GM19455 (cell line): ENCODE measurements around the gene GDF11.
A peak's percentile ranks its signal among the peaks of the same experiment; 100 is the strongest.
"Not testable (repeated sequence)": the region's sequence is repeated elsewhere in the genome, so short reads cannot be mapped to it uniquely, and the experiment has no call there.

Experiments used
- ATAC-seq: cut with Tn5 transposase; IDR thresholded peaks from one replicate; pipeline ENCODE4 v1.9.1; 2021; ENCODE audit not compliant: unreplicated experiment

GDF11 gene

DNA sequence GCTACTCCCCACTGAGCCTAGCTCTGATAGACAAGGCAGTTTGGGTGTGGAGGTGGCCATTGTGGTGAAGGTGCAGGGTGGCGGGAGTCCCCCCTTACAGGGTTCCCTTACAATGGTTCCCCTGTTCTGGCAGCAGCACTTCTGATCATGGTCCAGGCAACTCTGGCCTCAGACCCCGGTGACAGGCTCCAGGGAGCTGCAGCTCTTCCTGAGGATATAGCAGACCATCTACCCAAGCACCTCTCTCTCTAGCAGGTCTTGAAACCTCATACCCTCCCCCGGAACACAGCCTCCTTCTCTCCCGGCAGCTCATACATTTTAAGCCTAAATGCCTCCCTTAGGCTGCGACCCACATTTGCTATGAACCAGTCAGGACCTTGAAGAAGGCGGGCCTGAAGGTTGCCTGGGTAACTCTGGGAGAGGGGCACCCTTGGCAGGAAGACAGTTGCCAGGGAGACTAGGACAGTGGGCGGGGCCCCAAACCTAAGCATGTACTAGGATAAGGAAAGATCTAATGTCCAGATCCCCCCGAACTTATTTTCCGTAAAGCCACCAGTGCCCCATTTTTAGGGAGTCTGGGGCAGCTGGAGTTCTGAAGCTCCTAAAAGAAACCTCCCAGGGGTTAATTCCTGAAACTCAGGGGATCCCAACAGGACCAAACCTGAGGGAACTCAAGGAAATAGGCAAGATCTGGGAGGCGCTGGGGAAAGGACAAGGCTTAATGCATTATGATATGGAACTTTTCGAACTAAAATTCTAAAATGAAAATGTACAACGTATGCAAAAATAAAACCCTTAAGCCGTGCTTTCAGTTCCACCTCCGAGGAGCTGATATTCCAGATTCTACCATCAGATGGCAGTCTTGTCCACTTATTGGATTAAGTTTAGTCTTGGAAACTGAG is 4.5 kb upstream of the GDF11 start:
- ATAC-seq = peak; percentile 86

DNA sequence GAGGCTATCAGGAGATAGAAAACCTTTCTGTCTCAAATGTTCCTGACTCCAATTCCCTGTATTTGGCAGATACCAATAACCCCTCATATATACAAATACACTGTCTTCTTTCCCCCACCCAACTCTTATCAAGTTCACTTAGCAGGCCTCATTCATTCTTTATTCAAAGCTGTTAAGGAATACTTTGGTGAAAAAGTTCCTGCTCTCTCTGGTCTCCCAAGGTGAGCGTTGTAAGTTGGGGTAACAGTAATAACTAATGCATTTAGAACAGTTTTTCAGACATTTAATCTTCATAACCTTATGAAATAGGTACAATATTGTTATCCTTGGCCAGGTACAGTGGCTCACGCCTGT is 3.9 kb upstream of the GDF11 start:
- no peak for ATAC-seq

DNA sequence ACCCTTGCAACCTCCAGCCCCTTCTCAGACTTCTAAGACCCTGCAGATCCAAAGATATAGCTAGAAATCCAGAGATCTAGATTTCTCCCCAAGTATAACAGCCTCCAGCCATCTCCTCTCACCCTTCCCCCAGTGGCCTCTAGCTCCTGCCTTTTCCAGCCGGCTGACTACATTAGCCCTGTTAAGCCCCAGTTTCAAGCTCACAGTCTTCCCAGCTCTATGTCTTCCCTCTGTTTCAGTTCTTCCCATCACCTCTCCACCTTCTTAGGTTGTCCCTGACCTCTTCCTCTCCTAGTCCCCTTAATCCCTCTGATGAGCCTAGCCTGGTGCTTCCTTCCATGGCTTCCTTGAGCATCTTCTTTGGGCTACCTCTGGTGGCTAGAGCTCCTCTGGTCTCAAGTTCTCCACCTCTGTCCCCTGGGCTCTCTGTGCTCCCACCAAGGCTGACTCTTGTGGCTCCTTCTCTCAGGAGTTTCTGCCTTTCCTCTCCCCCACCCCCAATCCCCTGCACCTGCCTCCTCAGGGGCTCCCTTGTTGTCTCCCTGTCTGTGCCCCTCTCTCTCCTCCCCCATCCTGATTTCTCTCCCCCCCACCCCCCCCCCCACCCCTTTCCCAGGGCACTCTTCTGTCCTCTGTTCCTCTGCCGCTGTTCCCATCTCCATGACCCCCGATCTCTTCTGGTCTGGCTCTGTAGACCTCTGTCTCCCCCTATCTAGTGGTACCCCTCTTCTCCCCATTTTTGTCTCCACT is 816 bp upstream of the GDF11 start:
- no peak for ATAC-seq

DNA sequence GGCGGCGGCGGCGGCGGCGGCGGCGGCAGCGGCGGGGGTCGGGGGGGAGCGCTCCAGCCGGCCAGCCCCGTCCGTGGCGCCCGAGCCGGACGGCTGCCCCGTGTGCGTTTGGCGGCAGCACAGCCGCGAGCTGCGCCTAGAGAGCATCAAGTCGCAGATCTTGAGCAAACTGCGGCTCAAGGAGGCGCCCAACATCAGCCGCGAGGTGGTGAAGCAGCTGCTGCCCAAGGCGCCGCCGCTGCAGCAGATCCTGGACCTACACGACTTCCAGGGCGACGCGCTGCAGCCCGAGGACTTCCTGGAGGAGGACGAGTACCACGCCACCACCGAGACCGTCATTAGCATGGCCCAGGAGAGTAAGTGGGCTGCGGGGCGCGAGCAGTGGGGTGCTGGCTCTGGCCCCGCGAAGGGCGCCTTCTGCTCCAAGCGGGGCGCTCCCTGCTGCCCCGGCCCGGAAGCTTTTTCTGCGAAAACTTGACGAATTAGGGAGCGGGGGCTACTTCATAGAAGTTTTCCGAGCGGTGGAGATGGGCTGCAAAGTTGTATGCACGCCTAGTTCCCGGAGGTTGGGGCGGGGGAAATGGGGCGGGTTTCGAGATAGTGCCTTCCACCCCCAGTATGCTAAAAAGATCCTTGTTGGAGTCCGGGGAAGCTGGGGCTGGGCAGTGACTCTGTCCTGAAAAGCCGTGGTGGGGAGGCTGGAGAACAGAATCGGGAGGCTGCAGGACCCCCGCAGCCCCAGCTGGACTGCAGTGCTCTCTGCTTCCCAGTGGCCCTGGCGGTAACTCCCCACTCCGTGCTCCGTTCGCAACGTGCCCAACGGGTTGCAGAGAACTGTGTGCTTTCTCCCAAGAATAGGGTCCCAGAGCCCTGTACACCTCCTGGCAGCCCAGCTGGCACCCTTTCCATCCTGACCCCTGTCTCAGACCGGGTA is 751 bp downstream of the GDF11 start:
- peak; percentile 65 for ATAC-seq

DNA sequence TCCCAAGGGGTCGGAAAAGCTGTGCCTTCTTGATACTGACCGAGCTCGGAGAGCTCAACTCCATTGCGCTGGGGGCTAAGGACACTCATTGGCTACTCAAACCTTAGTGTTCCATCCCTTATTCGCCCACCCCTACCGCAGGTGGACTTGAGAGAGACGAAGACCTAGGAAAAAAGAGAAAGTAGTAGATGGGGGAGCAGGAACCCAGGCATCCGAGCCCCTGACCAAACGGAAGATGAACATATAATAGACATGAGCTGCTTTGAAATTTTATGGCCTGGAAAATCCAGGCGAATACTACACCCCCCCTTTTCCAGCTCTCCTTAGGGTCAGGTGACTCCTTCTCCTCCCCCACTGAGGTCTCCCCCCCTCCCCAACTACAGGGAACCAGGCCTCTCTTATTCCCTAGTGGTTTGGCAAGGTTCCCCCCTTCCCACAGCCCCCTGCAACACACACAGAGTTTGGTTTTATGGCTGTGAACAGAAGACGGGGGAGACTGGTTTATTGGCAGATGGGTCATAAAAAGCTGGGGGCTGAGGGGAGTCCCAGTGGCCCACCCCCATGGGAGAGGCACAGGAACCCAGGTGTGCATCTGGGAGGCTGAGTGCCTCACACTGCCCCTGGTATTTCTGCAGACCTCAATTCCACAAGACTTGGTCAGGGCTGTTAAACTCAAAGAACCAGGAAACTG is 1.6 kb downstream of the GDF11 start:
- no peak for ATAC-seq

DNA sequence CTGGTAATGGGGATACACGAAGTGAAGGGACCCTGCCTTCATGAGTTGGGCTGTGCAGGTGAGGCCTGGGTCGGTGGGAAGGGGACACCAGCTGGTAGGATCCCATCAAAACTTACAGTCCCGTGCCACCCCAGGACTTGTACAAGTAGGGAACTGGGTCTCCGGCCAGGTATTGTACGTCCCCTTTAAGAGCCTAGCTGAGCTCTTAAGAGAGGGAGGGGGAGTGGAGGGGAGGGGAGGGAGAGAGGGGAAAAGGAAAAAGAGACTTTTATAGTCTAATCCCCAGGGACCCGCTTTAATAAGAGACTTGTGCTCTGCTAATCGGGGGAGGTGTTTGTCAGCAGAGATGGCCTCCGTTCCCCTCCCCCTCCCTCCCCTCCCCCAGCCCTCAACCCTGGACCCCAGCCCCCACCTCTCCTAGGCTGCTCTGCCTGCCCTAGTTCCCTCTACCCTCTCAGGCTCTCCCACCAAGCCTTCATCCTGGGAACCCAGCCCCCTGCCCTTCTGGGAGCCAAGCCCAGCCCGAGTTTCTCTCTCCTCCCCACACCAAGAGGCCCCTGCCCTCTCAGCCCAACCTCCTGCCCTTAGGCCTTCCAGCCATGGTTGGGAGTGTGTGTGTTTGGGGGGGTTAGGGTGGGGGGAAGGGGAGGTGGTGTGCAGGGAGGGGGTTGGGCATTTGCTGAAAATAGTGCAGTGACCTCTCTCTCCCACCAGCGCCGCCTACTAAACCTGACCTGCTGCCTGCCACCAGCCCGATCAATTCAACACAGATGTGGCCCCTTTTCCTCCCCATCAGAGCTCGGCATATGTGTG is 2.6 kb downstream of the GDF11 start:
- no peak for ATAC-seq

DNA sequence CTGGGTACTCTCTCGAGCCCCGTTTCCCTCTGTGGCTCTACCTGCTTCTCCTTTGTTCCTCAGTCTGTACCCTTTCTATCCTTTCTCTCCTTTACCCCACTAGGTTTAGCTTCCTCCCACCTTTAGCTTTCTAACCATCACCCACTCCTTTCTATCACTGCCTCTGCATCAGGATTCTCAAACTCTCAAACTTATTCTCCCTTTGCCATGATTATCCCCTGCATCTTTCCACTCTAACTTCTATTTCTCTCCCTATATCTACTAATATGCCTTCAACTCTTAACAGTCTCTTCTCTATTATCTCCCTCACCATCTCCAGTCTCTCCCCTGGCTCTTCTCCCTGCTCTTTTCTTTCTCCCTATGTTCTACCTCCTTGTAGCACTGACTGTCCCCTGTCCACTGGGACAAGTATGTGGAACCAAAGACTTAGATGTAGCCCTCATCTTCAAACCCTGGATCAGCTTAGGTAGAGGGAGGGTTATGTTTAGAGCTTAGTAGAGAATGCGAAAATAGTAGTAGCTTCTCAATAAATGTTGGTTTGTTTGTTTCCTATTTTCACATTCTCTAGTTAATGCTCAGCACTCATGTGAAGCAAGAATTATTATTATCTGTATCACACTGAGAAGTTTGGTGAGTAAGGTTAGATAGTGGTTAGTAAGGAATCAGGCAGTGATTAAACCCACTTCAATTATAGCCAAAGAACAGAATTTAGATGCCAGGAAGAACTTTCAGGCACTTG is 3.4 kb downstream of the GDF11 start:
- no peak for ATAC-seq

DNA sequence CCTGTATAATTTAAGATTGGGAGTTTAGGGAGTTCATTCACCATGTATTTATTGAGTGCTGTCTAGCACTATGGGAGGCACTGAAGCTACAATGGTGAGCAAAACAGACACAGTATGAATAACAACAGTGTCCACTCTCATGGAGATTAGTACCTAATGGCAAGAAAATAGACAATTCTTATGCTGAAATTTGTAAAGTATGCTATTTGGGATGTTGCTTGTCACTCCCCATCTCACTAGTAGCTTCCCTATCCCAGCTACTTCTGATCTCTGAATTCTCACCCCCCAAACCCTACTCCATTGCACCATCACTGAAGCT is 4.0 kb downstream of the GDF11 start:
- ATAC-seq = no peak

DNA sequence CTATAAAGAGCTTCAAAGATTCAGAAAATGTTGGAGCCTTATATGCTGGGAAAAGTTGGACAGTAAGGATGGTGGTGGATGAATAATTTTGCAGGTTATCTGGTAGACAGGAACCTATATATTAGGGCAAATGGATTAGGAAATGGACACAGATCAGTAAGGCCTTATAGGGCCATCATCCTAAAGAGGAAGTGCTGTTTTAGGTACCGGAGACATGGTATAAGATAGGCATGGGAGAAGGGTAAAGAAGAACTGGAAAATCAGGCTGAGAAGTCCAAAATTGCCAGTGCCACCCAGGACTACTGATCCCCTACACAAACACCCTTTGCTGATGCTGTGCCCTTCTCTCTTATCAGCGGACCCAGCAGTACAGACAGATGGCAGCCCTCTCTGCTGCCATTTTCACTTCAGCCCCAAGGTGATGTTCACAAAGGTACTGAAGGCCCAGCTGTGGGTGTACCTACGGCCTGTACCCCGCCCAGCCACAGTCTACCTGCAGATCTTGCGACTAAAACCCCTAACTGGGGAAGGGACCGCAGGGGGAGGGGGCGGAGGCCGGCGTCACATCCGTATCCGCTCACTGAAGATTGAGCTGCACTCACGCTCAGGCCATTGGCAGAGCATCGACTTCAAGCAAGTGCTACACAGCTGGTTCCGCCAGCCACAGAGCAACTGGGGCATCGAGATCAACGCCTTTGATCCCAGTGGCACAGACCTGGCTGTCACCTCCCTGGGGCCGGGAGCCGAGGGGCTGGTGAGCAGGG is 5.5 kb downstream of the GDF11 start:
- ATAC-seq = no peak

DNA sequence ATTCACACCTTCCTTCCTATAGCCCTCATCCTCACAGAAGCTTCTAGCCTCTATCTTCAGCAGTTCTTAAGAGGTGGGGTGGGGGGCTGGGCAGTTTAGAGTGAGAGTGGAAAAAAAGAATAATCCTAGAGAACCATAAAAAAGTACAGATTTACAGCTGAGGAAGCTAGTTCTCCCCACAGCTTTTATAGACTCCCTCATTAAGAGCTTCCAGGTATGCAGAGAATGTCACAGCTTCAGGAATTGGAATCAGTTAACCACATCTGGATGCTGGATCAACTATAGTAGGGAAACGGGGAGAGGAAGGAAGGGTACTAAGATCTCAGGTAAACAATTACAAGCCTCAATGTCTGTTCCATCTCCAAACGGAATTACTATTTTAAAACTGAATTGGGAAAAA is 12.3 kb downstream of the GDF11 start:
- no peak for ATAC-seq

DNA sequence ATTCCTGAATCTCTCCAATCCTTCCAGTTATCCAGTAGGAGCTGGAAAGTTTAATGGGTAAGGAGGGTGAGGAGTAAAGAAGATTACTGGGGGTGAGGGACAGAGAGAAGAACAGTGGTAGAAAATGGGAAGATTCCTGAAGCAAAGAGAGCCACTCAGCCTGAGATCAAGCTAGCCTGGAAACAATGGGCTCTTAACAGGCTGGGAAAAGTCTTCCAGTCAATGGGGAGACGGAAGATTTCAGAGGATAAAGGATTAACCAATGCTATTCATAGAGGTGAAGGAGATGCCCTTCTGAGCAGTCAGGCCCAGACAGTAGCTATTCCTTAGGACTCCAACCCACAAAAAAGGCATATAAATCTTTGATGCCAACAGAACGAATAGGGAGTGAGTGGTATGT is 14.8 kb downstream of the GDF11 start:
- ATAC-seq = no peak

DNA sequence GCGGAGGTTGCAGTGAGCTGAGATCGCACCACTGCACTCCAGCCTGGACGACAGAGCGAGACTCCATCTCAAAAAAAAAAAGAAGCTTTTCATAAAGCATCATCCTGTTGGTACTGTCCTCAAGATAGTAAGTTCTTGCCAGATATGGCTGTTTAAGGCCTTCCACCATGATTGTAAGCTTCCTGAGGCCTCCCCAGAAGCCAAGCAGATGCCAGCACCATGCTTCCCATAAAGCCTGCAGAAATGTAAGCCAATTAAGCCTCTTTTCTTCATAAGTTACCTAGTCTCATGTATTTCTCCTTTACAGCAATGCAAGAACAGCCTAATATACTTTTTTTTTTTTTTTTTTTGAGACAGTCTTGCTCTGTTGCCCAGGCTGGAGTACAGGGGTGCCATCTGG is 15.7 kb downstream of the GDF11 start:
- not testable (repeated sequence) for ATAC-seq

DNA sequence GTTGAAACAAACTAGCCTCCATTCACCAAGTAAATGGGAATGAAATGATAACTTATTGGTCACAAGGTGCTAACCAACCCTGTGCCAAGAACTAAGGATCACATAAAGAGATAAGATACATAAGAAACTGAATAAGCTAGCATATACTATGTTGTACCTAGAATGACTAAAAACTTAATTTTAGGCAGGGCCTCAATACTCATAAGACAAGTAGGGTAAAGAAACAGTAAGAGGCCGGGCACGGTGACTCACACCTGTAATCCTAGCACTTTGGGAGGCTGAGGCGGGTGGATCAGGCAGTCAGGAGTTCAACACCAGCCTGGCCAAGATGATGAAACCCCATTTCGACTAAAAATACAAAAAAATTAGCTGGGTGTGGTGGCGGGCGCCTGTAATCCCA is 17.7 kb downstream of the GDF11 start:
- no peak for ATAC-seq

DNA sequence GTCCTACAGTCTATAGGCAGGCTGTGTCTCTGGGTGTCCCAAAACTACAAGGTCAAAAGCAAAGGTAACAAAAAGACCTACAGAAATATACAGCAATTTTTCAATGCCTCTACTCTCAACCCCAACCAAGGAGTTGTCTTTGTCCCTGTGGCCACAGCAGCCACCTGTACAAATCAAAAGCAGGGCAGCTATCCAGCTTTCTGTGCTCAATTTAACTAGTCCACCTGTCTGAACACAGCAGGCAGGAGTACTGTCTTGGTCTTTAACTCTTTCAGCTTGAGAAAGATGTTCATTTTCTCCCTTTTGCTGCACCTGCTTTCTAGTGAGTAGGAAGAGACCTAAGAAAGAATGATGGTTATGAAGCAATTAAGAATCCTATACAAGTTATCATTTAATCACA is 19.7 kb downstream of the GDF11 start:
- ATAC-seq = no peak

DNA sequence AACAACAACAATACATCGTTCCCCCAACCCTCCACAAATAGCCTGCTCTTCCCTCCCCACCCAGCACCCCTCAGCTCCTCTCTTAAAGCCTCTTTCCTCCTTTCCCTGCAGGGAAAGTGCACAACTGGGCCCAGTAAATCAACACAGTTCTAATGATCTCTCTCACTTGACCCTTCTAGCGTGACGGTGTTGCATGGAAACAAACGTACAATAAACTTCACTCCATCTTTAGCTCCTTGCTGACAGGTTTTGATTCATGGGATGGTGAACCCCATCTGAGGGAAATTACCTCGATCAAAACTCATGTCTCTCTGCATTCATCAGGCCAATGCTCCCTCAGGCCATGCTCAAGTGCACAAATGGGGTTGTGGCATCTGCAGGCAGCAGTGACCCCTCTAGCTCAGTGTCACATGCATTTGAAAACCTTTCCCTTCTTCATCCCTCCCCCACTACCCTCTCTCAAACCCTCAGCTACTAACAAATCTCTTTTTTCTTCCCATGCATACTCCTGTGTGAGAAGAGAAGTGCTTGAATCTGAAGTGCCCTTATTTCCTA is 22.9 kb downstream of the GDF11 start:
- ATAC-seq = no peak

DNA sequence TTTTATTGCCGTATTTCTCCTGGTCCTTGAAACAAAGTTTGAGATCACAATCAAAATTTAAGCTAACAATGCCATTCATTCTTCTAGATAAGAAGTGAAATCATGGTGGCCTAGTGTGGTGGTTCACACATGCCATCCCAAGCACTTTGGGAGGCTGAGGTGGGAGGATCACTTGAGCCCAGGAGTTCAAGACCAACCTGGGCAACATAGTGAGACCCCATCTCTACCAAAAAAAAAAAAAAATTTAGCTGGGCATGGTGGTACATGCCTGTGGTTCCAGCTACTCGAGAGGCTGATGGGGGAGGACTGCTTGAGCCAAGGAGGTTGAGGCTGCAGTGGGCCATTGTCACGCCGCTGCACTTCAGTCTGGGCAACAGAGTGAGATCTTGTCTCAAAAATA is 24.2 kb downstream of the GDF11 start:
- ATAC-seq = no peak

DNA sequence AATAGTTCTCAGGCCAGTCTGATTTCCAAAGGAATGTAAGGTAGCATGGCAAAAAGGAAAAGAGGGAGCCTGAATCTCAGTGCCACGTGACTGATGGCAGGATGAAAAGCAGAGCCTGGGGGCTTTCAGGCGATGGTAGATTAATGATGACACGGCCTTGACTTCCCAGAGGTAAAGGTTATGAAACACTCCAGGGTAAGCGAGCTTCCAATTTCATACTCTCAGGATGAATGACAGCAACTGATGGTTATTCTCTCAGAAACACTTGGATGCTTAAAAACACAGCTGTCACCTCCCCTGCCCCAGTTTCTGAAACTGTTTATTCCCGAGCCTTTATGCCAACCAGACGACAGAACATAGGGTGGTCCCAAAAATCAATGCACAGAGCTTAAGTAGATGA is 28.8 kb downstream of the GDF11 start:
- ATAC-seq = no peak

DNA sequence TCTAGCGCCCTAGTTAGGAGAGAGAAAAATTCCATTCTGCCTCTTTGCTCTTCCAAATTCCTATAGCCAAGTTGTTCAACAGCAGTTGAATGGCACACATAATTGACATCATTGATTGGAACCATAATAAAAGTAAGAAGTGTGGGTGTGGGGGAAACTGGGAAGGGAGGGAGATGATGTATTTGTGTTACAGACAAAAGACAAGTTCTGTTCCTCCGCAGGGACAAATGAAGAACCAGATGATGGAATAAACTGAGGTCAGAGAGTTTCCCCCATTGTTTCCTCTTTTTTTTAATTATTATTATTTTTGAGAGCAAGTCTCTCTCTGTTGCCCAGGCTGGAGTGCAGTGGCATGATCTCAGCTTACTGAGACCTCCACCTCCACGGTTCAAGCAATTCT is 34.9 kb downstream of the GDF11 start:
- no peak for ATAC-seq
